GM21619 (cell line): ENCODE results near the gene OR10G2.

Experiments used
- ATAC-seq: cut with Tn5 transposase; IDR thresholded peaks from one replicate; pipeline ENCODE4 v1.9.1; 2021; ENCODE audit not compliant: unreplicated experiment

The OR10G2 gene

GRCh38 chr14:21589317-21589716 is 45.4 kb downstream of the OR10G2 start:
- ATAC-seq, result no peak
